Measurements from ENCODE around the gene MYO1D. TPM values are rescaled to one million over a fixed set of nuclear protein-coding genes. Genes with fewer than 3 reads are reported as not detected.

Gene MYO1D
- total RNA-seq, 1 donor from 2014 or later: 18.0 TPM

GRCh38 chr17:32513579-32513978 is 363.3 kb downstream of the MYO1D start:
- H2AFZ ChIP-seq (ENCODE audit: low read depth, low read length): no peak overlapping the region
- no peak overlapping the region for H3K4me3 ChIP-seq (ENCODE audit: insufficient read depth, low read depth, low read length)
- FAIRE-seq (no peak), DNase-seq (ENCODE audit: low read depth) (no peak)
- Mint-ChIP-seq H3K27me3 (ENCODE audit: low read depth, unreplicated experiment) (no peaks in the 10 kb centered on the region), H3K4me3 (ENCODE audit: unreplicated experiment) (no peak overlapping the region), H3K9me3 (ENCODE audit: unreplicated experiment) (no peaks in the 10 kb centered on the region), H3K27ac (ENCODE audit: unreplicated experiment) (no peak overlapping the region), H3K36me3 (ENCODE audit: low read depth, unreplicated experiment) (peaks cover 3% of the 10 kb centered on the region), H3K4me1 (ENCODE audit: low read depth, unreplicated experiment) (peaks cover 34% of the 10 kb centered on the region)
- H3K27ac ChIP-seq (ENCODE audit: low read depth, low read length): no peak overlapping the region
- no peaks in the 10 kb centered on the region for H3K27me3 ChIP-seq (ENCODE audit: insufficient read depth, low read length)
- no peaks in the 10 kb centered on the region for H4K20me1 ChIP-seq (ENCODE audit: insufficient read depth, low read length)
- H3K36me3 ChIP-seq (ENCODE audit: insufficient read depth, low read length): no peaks in the 10 kb centered on the region
- H3K4me1 ChIP-seq (ENCODE audit: insufficient read depth, low read length): no peaks in the 10 kb centered on the region
- no peak overlapping the region for H3K9ac ChIP-seq (ENCODE audit: low read length)
- no peak overlapping the region for H3K4me2 ChIP-seq (ENCODE audit: low read length)
- TF ChIP-seq CTCF (IDR thresholded peaks at IDR 0.05; ENCODE audit: insufficient read depth, low read depth, low read length) (no peak), EZH2 (IDR thresholded peaks at IDR 0.05; ENCODE audit: insufficient read depth, low read length) (no peak)
- no peaks in the 10 kb centered on the region for H3K9me3 ChIP-seq (ENCODE audit: insufficient read depth, low read depth, low read length)
- H3K79me2 ChIP-seq (ENCODE audit: insufficient read depth, low read length): no peaks in the 10 kb centered on the region

GRCh38 chr17:32512328-32512727 is 364.6 kb downstream of the MYO1D start:
- H3K9ac ChIP-seq (ENCODE audit: low read length): no peak overlapping the region
- H3K27ac ChIP-seq (ENCODE audit: low read depth, low read length): no peak overlapping the region
- H2AFZ ChIP-seq (ENCODE audit: low read depth, low read length): no peak overlapping the region
- H4K20me1 ChIP-seq (ENCODE audit: insufficient read depth, low read length): no peaks in the 10 kb centered on the region
- no peaks in the 10 kb centered on the region for H3K4me1 ChIP-seq (ENCODE audit: insufficient read depth, low read length)
- Mint-ChIP-seq H3K36me3 (ENCODE audit: low read depth, unreplicated experiment) (peaks cover 3% of the 10 kb centered on the region), H3K27me3 (ENCODE audit: low read depth, unreplicated experiment) (no peaks in the 10 kb centered on the region), H3K4me1 (ENCODE audit: low read depth, unreplicated experiment) (peaks cover 29% of the 10 kb centered on the region), H3K4me3 (ENCODE audit: unreplicated experiment) (no peak overlapping the region), H3K9me3 (ENCODE audit: unreplicated experiment) (no peaks in the 10 kb centered on the region), H3K27ac (ENCODE audit: unreplicated experiment) (no peak overlapping the region)
- DNase-seq (ENCODE audit: low read depth) (no peak), FAIRE-seq (no peak)
- H3K27me3 ChIP-seq (ENCODE audit: insufficient read depth, low read length): no peaks in the 10 kb centered on the region
- no peaks in the 10 kb centered on the region for H3K9me3 ChIP-seq (ENCODE audit: insufficient read depth, low read depth, low read length)
- TF ChIP-seq EZH2 (IDR thresholded peaks at IDR 0.05; ENCODE audit: insufficient read depth, low read length) (no peak), CTCF (IDR thresholded peaks at IDR 0.05; ENCODE audit: insufficient read depth, low read depth, low read length) (no peak)
- H3K4me3 ChIP-seq (ENCODE audit: insufficient read depth, low read depth, low read length): no peak overlapping the region
- no peak overlapping the region for H3K4me2 ChIP-seq (ENCODE audit: low read length)
- no peaks in the 10 kb centered on the region for H3K36me3 ChIP-seq (ENCODE audit: insufficient read depth, low read length)
- H3K79me2 ChIP-seq (ENCODE audit: insufficient read depth, low read length): no peaks in the 10 kb centered on the region

GRCh38 chr17:32510466-32510865 is 366.5 kb downstream of the MYO1D start:
- no peak for TF ChIP-seq EZH2 (IDR thresholded peaks at IDR 0.05; ENCODE audit: insufficient read depth, low read length)
- no peak for TF ChIP-seq CTCF (IDR thresholded peaks at IDR 0.05; ENCODE audit: insufficient read depth, low read depth, low read length)
- Histone ChIP-seq H3K79me2 (ENCODE audit: insufficient read depth, low read length) (no peaks in the 10 kb centered on the region), H3K9ac (ENCODE audit: low read length) (no peak overlapping the region), H3K4me1 (ENCODE audit: insufficient read depth, low read length) (no peaks in the 10 kb centered on the region), H3K9me3 (ENCODE audit: insufficient read depth, low read depth, low read length) (no peaks in the 10 kb centered on the region), H2AFZ (ENCODE audit: low read depth, low read length) (no peak overlapping the region), H3K27me3 (ENCODE audit: insufficient read depth, low read length) (no peaks in the 10 kb centered on the region), H3K36me3 (ENCODE audit: insufficient read depth, low read length) (no peaks in the 10 kb centered on the region), H3K4me3 (ENCODE audit: insufficient read depth, low read depth, low read length) (no peak overlapping the region), H4K20me1 (ENCODE audit: insufficient read depth, low read length) (no peaks in the 10 kb centered on the region), H3K27ac (ENCODE audit: low read depth, low read length) (no peak overlapping the region), H3K4me2 (ENCODE audit: low read length) (no peak overlapping the region)
- Mint-ChIP-seq H3K4me1 (ENCODE audit: low read depth, unreplicated experiment) (peaks cover 15% of the 10 kb centered on the region), H3K4me3 (ENCODE audit: unreplicated experiment) (no peak overlapping the region), H3K27me3 (ENCODE audit: low read depth, unreplicated experiment) (no peaks in the 10 kb centered on the region), H3K36me3 (ENCODE audit: low read depth, unreplicated experiment) (no peaks in the 10 kb centered on the region), H3K27ac (ENCODE audit: unreplicated experiment) (no peak overlapping the region), H3K9me3 (ENCODE audit: unreplicated experiment) (no peaks in the 10 kb centered on the region)
- FAIRE-seq: no peak
- DNase-seq (ENCODE audit: low read depth): no peak
